IMR-90 (cell line): ENCODE results near the gene ADGRG1. TPM values are rescaled to one million over a fixed set of nuclear protein-coding genes. Genes with fewer than 3 reads are reported as not detected.

ENCODE experiments used
- ATAC-seq: fragments of 200-7000 bp; cut with Tn5 transposase; 2 replicates; pipeline ENCODE4 v1.9.1; 2020; ENCODE audit warnings: low read depth, mild to moderate bottlenecking, moderate library complexity
- BruUV-seq: library from RNA; stranded (reverse); fragments of 400-500 nt; replicated peaks from 2 replicates; lab custom pipeline; 2021; lab: Mats Ljungman, UMichigan
- CTCF ChIA-PET: fragments of 300-600 bp; formaldehyde crosslinking; extraction: SDS; loops from one replicate; lab custom pipeline; 2021; ENCODE audit warnings: antibody characterized with exemption; lab: Yijun Ruan, JAX
- POLR2A ChIA-PET: fragments of 300-600 bp; sonication (Branson Sonifier 250); formaldehyde crosslinking; loops from one replicate; lab custom pipeline; 2022; ENCODE audit warnings: antibody characterized with exemption; ENCODE audit not compliant: unreplicated experiment; lab: Charles Lee
- DNase-seq: peaks from one replicate; pipeline ENCODE4 v3.0.0; 2013
- H2AFZ ChIP-seq: replicated peaks from 2 replicates; pipeline ENCODE3; 2013; ENCODE audit warnings: low read length, mild to moderate bottlenecking; ENCODE audit not compliant: poor library complexity
- H2AK5ac ChIP-seq: 2 replicates; pipeline ENCODE4 v1.6.1; 2013; ENCODE audit warnings: low read depth, low read length, inconsistent platforms
- H2AK9ac ChIP-seq: replicated peaks from 2 replicates; pipeline ENCODE3; 2013; ENCODE audit warnings: mild to moderate bottlenecking, low read depth, low read length, moderate library complexity; ENCODE audit not compliant: poor library complexity
- H2BK120ac ChIP-seq: 2 replicates; pipeline ENCODE4 v1.6.1; 2013; ENCODE audit warnings: low read depth, low read length, inconsistent platforms
- H2BK15ac ChIP-seq: 3 replicates; pipeline ENCODE4 v1.6.1; 2013; ENCODE audit warnings: low read depth, low read length, inconsistent platforms
- H2BK20ac ChIP-seq: 2 replicates; pipeline ENCODE4 v1.6.1; 2013; ENCODE audit warnings: low read depth, mild to moderate bottlenecking, inconsistent platforms, low read length, moderate library complexity
- H2BK5ac ChIP-seq: 2 replicates; pipeline ENCODE4 v1.6.1; 2013; ENCODE audit warnings: mild to moderate bottlenecking, low read depth, low read length, inconsistent platforms; ENCODE audit not compliant: poor library complexity, severe bottlenecking
- H3K14ac ChIP-seq: replicated peaks from 2 replicates; pipeline ENCODE4 v1.6.1; 2013; ENCODE audit warnings: low read depth, low read length, inconsistent platforms
- H3K18ac ChIP-seq: 2 replicates; pipeline ENCODE4 v1.6.1; 2013; ENCODE audit warnings: low read depth, low read length, control low read depth
- H3K23ac ChIP-seq: 2 replicates; pipeline ENCODE4 v1.6.1; 2013; ENCODE audit warnings: low read depth, low read length, inconsistent platforms
- H3K27ac ChIP-seq: 2 replicates; pipeline ENCODE4 v1.5.1; 2013; ENCODE audit warnings: mild to moderate bottlenecking, control low read depth, low read length; ENCODE audit not compliant: insufficient read depth
- H3K27me3 ChIP-seq: 2 replicates; pipeline ENCODE4 v1.6.1; 2013; ENCODE audit warnings: low read length; ENCODE audit not compliant: control insufficient read depth, insufficient read depth
- H3K36me3 ChIP-seq: 2 replicates; pipeline ENCODE4 v1.6.1; 2013; ENCODE audit warnings: low read length, mixed read lengths; ENCODE audit not compliant: control insufficient read depth, insufficient read depth
- H3K4ac ChIP-seq: 2 replicates; pipeline ENCODE4 v1.6.1; 2013; ENCODE audit warnings: low read depth, low read length, inconsistent platforms
- H3K4me1 ChIP-seq: 2 replicates; pipeline ENCODE4 v1.6.1; 2013; ENCODE audit warnings: low read length, mixed read lengths; ENCODE audit not compliant: control insufficient read depth, insufficient read depth
- H3K4me2 ChIP-seq: 2 replicates; pipeline ENCODE4 v1.6.1; 2013; ENCODE audit warnings: low read depth, mild to moderate bottlenecking, control low read depth, low read length, moderate library complexity
- H3K4me3 ChIP-seq: 2 replicates; pipeline ENCODE4 v1.5.1; 2013; ENCODE audit warnings: low read depth, mild to moderate bottlenecking, control low read depth, low read length, moderate library complexity; ENCODE audit not compliant: insufficient read depth
- H3K56ac ChIP-seq: 2 replicates; pipeline ENCODE4 v1.6.1; 2013; ENCODE audit warnings: low read length, inconsistent platforms; ENCODE audit not compliant: insufficient read depth; ENCODE audit errors: extremely low read depth
- H3K79me1 ChIP-seq, 2 experiments: 2 replicates each; pipeline ENCODE4 v1.6.1; 2013; ENCODE audit warnings: low read length in 2 of 2, inconsistent platforms in 1 of 2, low read depth in 1 of 2
- H3K9ac ChIP-seq: 2 replicates; pipeline ENCODE4 v1.6.1; 2013; ENCODE audit warnings: low read depth, low read length, control low read depth
- H3K9me1 ChIP-seq: 2 replicates; pipeline ENCODE4 v1.6.1; 2013; ENCODE audit warnings: low read length, inconsistent platforms; ENCODE audit not compliant: insufficient read depth
- H3K9me3 ChIP-seq: 2 replicates; pipeline ENCODE4 v1.6.1; 2013; ENCODE audit warnings: low read length; ENCODE audit not compliant: control insufficient read depth, insufficient read depth
- H4K20me1 ChIP-seq: 2 replicates; pipeline ENCODE4 v1.6.1; 2013; ENCODE audit warnings: low read length, inconsistent platforms; ENCODE audit not compliant: insufficient read depth
- H4K5ac ChIP-seq: 2 replicates; pipeline ENCODE4 v1.6.1; 2013; ENCODE audit warnings: mild to moderate bottlenecking, low read depth, low read length, control low read depth
- H4K8ac ChIP-seq, 2 experiments: 2 replicates each; pipeline ENCODE4 v1.6.1; 2013; ENCODE audit warnings: low read depth in 2 of 2, low read length in 2 of 2, control low read depth in 1 of 2, inconsistent platforms in 1 of 2
- H4K91ac ChIP-seq: 2 replicates; pipeline ENCODE4 v1.6.1; 2013; ENCODE audit warnings: low read depth, low read length, inconsistent platforms; ENCODE audit not compliant: insufficient read depth
- BHLHE40 ChIP-seq: fragments of 150-350 bp; IDR thresholded peaks from 2 replicates; pipeline ENCODE4 v1.6.1; 2016; ENCODE audit warnings: mild to moderate bottlenecking, low read depth, low read length
- CHD1 ChIP-seq: IDR thresholded peaks from 2 replicates; pipeline ENCODE4 v1.6.1; 2012; ENCODE audit warnings: low read depth, low read length, improper control_type of control experiment
- MAZ ChIP-seq: IDR thresholded peaks from 2 replicates; pipeline ENCODE4 v1.6.1; 2012; ENCODE audit warnings: low read depth, mild to moderate bottlenecking, low read length, improper control_type of control experiment, moderate library complexity, borderline replicate concordance
- MXI1 ChIP-seq: IDR thresholded peaks from 2 replicates; pipeline ENCODE4 v1.6.1; 2012; ENCODE audit warnings: low read depth, mild to moderate bottlenecking, low read length, moderate library complexity, borderline replicate concordance
- NFE2L2 ChIP-seq: fragments of 150-350 bp; IDR thresholded peaks from 2 replicates; pipeline ENCODE4 v1.6.1; 2016; ENCODE audit warnings: low read depth, mild to moderate bottlenecking, low read length
- WGBS, 2 experiments: methylation state at CpG; one replicate each; pipeline versions ENCODE4 v1.1.5 to v1.1.7; 2013; ENCODE audit warnings: missing lambda C conversion rate in 2 of 2; ENCODE audit not compliant: insufficient read length in 1 of 2; ENCODE audit errors: extremely low coverage in 2 of 2; 5-methylcytosine and 5-hydroxymethylcytosine counted together
- dilution Hi-C: fragments of 300-500 bp; cut with HindIII; formaldehyde crosslinking; loops from one replicate; pipeline ENCODE4 v1.14.3; 2018; ENCODE audit warnings: low sequenced_read_pairs; ENCODE audit not compliant: unreplicated experiment
- in situ Hi-C: fragments of 300-500 bp; cut with MboI; formaldehyde crosslinking; loops from 3 replicates; pipeline ENCODE4 v1.14.3; 2019; ENCODE audit warnings: low sequenced_read_pairs, inconsistent platforms, mixed read lengths
- intact Hi-C: fragments of 100-400 bp; cut with micrococcal nuclease; formaldehyde crosslinking; loops from 2 replicates; pipeline ENCODE4 v1.10.0; 2022
- polyA plus RNA-seq, 3 experiments: library from polyadenylated mRNA; depleted of rRNA; stranded (reverse); fragments of >200 nt; gene quantifications; 2 replicates each; pipeline ENCODE4 v1.2.3, GENCODE V29; 2012; ENCODE audit warnings: low replicate concordance in 1 of 3
- total RNA-seq: library from RNA; depleted of rRNA; stranded (reverse); fragments of >200 nt; gene quantifications from 2 replicates; pipeline ENCODE4 v1.2.3, GENCODE V29; 2012

The ADGRG1 gene
- total and polyA plus RNA-seq, 2 of the 4 experiments (the other 2 are of a cell fraction), result 0.90 to 8.4 TPM

- intact Hi-C loops (no loop called here), dilution Hi-C loops (no loop called here), in situ Hi-C loops (no loop called here)
- Histone ChIP-seq H2BK15ac (0 out of 3 replicates have a peak overlapping the region, but pooled peaks have one; percentile 21), H3K4me1 (peaks cover 15% of the 10 kb centered on the region), H3K56ac (no peak overlapping the region), H3K27ac (no peak overlapping the region), H3K9ac (no peak overlapping the region), H3K23ac (no peak overlapping the region), H4K91ac (no peak overlapping the region), H2AFZ (no peak overlapping the region), H3K4me3 (no peak overlapping the region), H4K8ac (no peak overlapping the region), H3K27me3 (no peaks in the 10 kb centered on the region), H4K20me1 (no peaks in the 10 kb centered on the region), H4K5ac (no peak overlapping the region), H3K9me3 (no peaks in the 10 kb centered on the region), H2BK120ac (no peak overlapping the region), H3K79me1 (no peaks in the 10 kb centered on the region), H2AK9ac (no peak overlapping the region), H3K4me2 (no peak overlapping the region), H3K36me3 (no peaks in the 10 kb centered on the region), H2BK20ac (peak overlapping the region; percentile 38; the same call in 1 of the 2 replicates), H3K9me1 (0 out of 2 replicates have a peak, but pooled peaks cover 4% of the 10 kb centered on the region), H2BK5ac (no peak overlapping the region), H3K14ac (no peak overlapping the region), H2AK5ac (peak overlapping the region; percentile 21), H3K18ac (no peak overlapping the region), H3K4ac (no peak overlapping the region)
- WGBS, 2 experiments, result 91% methylated on average over 6 of the region's 8 CpGs; no CpG with 5 or more reads in 1 of the 2 experiments
- no TSS peak for BruUV-seq
- POLR2A ChIA-PET, result no interaction called here
- DNase-seq, result no peak
- CTCF ChIA-PET, result no interaction called here
- no peak for TF ChIP-seq BHLHE40
- no peak for TF ChIP-seq MXI1
- no peak for TF ChIP-seq NFE2L2
- no peak for TF ChIP-seq MAZ
- no peak for TF ChIP-seq CHD1
- no peak for ATAC-seq
Measured at GRCh38 chr16:57619133-57619605, 9.3 kb upstream of the ADGRG1 start.
